C4-2B (cell line): ENCODE results near the gene USP30.

Experiments used
- H3K27ac ChIP-seq: fragments of 450-650 bp; 2 replicates; pipeline ENCODE4 v1.5.1; 2017
- CTCF ChIP-seq: fragments of 450-650 bp; conservative IDR thresholded peaks from 2 replicates; pipeline ENCODE4 v1.5.1; 2017; ENCODE audit warnings: mild to moderate bottlenecking
- ZFX ChIP-seq: fragments of 450-650 bp; IDR thresholded peaks from 2 replicates; pipeline ENCODE4 v1.6.1; 2017

The USP30 gene

GRCh38 chr12:109056891-109057290, 4.5 kb downstream of the USP30 start:
- no peak for TF ChIP-seq ZFX
- no peak for TF ChIP-seq CTCF
- H3K27ac ChIP-seq, result no peak overlapping the region

- no peak overlapping the region for H3K27ac ChIP-seq
- TF ChIP-seq CTCF (no peak), ZFX (no peak)
Measured at GRCh38 chr12:109057376-109057775, 5.0 kb downstream of the USP30 start.

GRCh38 chr12:109058773-109059172, 6.4 kb downstream of the USP30 start:
- no peak for TF ChIP-seq ZFX
- TF ChIP-seq CTCF, result no peak

GRCh38 chr12:109064143-109064542, 11.8 kb downstream of the USP30 start:
- H3K27ac ChIP-seq, result no peak overlapping the region

More at GRCh38 chr12:109058773-109059172, 6.4 kb downstream of the USP30 start:
- no peak overlapping the region for H3K27ac ChIP-seq

GRCh38 chr12:109065154-109065852, 12.9 kb downstream of the USP30 start:
- TF ChIP-seq CTCF, result no peak
- TF ChIP-seq ZFX, result no peak
- no peak overlapping the region for H3K27ac ChIP-seq

More at GRCh38 chr12:109064143-109064542, 11.8 kb downstream of the USP30 start:
- TF ChIP-seq CTCF (no peak), ZFX (no peak)

- H3K27ac ChIP-seq, result no peak overlapping the region
- TF ChIP-seq ZFX, result no peak
- TF ChIP-seq CTCF, result no peak
Measured at GRCh38 chr12:109065853-109066193, 13.4 kb downstream of the USP30 start.

- TF ChIP-seq CTCF (no peak), ZFX (no peak)
- H3K27ac ChIP-seq, result no peak overlapping the region
Measured at GRCh38 chr12:109069307-109070271, 17.2 kb downstream of the USP30 start.
